Lung (tissue), 12 donors: ENCODE data around the gene KCNIP4. TPM values are rescaled to one million over a fixed set of nuclear protein-coding genes. Genes with fewer than 3 reads are reported as not detected.

ENCODE experiments used
- ATAC-seq: fragments of 200-7000 bp; cut with Tn5 transposase; one replicate; pipeline ENCODE4 v1.9.1; 2020; ENCODE audit warnings: moderate number of reproducible peaks; ENCODE audit not compliant: insufficient read depth, low FRiP score
- DNase-seq, 3 donors: peaks; one replicate each; pipeline ENCODE4 v3.0.0-alpha.2; 2013 to 2017
- H3K27ac ChIP-seq, 2 donors: one replicate each; pipeline ENCODE4 v1.5.1; 2013; ENCODE audit warnings: mild to moderate bottlenecking in 2 of 2, moderate library complexity in 2 of 2, control low read depth in 1 of 2, inconsistent platforms in 1 of 2, low read depth in 1 of 2, low read length in 1 of 2
- H3K27me3 ChIP-seq, 3 donors: one replicate each; pipeline ENCODE4 v1.5.1; 2013; ENCODE audit warnings: low read length in 2 of 3; ENCODE audit not compliant: control insufficient read depth in 3 of 3, insufficient read depth in 3 of 3
- H3K36me3 ChIP-seq, 4 donors: one replicate each; pipeline ENCODE4 v1.5.1; 2013; ENCODE audit warnings: low read length in 4 of 4, mild to moderate bottlenecking in 1 of 4, moderate library complexity in 1 of 4; ENCODE audit not compliant: control insufficient read depth in 4 of 4, insufficient read depth in 4 of 4
- H3K4me1 ChIP-seq, 5 donors: one replicate each; pipeline ENCODE4 v1.5.1; 2013; ENCODE audit warnings: low read length in 5 of 5, mild to moderate bottlenecking in 2 of 5, moderate library complexity in 1 of 5; ENCODE audit not compliant: control insufficient read depth in 5 of 5, insufficient read depth in 5 of 5
- H3K4me3 ChIP-seq: one replicate; pipeline ENCODE4 v1.5.1; 2013; ENCODE audit warnings: mild to moderate bottlenecking, control low read depth, moderate library complexity
- H3K9ac ChIP-seq, 2 donors: one replicate each; pipeline ENCODE4 v1.5.1; 2013; ENCODE audit warnings: low read length in 2 of 2, control low read depth in 1 of 2; ENCODE audit not compliant: insufficient read depth in 1 of 2
- H3K9me3 ChIP-seq, 4 donors: one replicate each; pipeline ENCODE4 v1.5.1; 2013; ENCODE audit warnings: low read length in 3 of 4, mild to moderate bottlenecking in 1 of 4, moderate library complexity in 1 of 4; ENCODE audit not compliant: control insufficient read depth in 4 of 4, insufficient read depth in 3 of 4
- WGBS, 2 donors: extraction: QIAGEN DNeasy Blood & Tissue Kit; methylation state at CpG; one replicate each; pipeline ENCODE4 v1.1.7; 2013; 5-methylcytosine and 5-hydroxymethylcytosine counted together
- polyA plus RNA-seq, 2 donors: library from polyadenylated mRNA; stranded (reverse); fragments of 200-250 nt; gene quantifications; one replicate each; pipeline ENCODE4 v1.2.1, GENCODE V29; 2013
- total RNA-seq, 2 donors: library from RNA; depleted of rRNA in 1 of 2; stranded (reverse); fragments of >200 nt in 1 of 2; gene quantifications; one replicate each; pipeline ENCODE4 v1.2.1, GENCODE V29; 2014 to 2021
- TF ChIP-seq, protein P1 (sequence below): IDR thresholded peaks from 2 replicates; pipeline ENCODE4 v1.5.1; 2012; ENCODE audit warnings: mild to moderate bottlenecking; ENCODE audit errors: control extremely low read depth, extremely low read depth
- donor health status: control.
- donor health status: control.
- donor health status: Bipolar disorder and iron deficiency.
- donor health status: healthy.
- donor health status: DM: yes; HTN: yes; CAD: no.

The KCNIP4 gene
- total and polyA plus RNA-seq, 4 donors = 0.11 TPM; not detected in 3

DNA sequence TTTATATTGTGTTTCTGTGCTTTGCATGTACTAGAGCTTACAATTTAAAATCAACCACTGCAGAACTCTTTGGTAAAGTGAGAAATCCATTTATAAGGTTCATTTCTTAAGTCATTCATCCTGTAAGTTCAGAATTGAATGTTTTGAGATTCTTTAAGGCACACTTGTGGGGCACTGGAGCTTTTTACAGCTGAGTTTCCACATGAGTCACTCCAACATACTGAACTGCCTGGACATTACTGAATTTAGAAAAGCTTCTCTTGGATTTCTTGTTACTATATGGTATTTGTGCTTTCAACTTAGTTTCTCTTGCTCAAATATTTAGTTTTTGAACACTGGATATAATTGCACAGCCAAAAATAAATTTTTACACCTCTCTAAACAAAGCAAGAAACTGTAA lies 1022.0 kb downstream of the KCNIP4 start:
- no peak overlapping the region for H3K4me3 ChIP-seq
- no peaks in the 10 kb centered on the region for H3K27me3 ChIP-seq
- ATAC-seq = no peak
- no peaks in the 10 kb centered on the region for H3K9me3 ChIP-seq
- H3K36me3 ChIP-seq = no peaks in the 10 kb centered on the region
- H3K9ac ChIP-seq = no peak overlapping the region
- DNase-seq = no peak
- H3K27ac ChIP-seq = no peak overlapping the region
- H3K4me1 ChIP-seq = no peaks in the 10 kb centered on the region
- TF ChIP-seq, protein P1, sequence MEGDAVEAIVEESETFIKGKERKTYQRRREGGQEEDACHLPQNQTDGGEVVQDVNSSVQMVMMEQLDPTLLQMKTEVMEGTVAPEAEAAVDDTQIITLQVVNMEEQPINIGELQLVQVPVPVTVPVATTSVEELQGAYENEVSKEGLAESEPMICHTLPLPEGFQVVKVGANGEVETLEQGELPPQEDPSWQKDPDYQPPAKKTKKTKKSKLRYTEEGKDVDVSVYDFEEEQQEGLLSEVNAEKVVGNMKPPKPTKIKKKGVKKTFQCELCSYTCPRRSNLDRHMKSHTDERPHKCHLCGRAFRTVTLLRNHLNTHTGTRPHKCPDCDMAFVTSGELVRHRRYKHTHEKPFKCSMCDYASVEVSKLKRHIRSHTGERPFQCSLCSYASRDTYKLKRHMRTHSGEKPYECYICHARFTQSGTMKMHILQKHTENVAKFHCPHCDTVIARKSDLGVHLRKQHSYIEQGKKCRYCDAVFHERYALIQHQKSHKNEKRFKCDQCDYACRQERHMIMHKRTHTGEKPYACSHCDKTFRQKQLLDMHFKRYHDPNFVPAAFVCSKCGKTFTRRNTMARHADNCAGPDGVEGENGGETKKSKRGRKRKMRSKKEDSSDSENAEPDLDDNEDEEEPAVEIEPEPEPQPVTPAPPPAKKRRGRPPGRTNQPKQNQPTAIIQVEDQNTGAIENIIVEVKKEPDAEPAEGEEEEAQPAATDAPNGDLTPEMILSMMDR = no peak

DNA sequence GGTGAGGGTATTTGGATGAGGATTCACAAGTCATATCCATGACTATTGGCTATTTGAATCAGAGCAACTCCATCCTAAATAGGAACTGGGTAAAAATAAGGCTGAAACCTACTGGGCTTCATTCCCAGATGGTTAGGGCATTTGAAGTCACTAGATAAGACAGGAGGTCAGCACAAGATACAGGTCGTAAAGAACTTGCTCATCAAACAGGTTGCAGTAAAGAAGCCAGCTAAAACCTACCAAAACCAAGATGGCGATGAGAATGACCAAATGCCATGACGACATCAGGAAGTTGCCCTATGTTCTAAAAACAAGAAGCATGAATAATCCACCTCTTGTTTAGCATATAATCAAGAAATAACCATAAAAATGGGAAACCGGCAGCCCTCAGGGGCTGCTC lies 1023.4 kb downstream of the KCNIP4 start:
- Histone ChIP-seq H3K27me3 (no peaks in the 10 kb centered on the region), H3K36me3 (no peaks in the 10 kb centered on the region), H3K4me3 (no peak overlapping the region), H3K9me3 (no peaks in the 10 kb centered on the region), H3K9ac (no peak overlapping the region), H3K27ac (no peak overlapping the region), H3K4me1 (no peaks in the 10 kb centered on the region)
- WGBS, 2 donors = 79 to 85% methylated on average over 4 of the region's 4 CpGs
- ATAC-seq (no peak), DNase-seq (no peak)
- TF ChIP-seq, protein P1 = no peak

DNA sequence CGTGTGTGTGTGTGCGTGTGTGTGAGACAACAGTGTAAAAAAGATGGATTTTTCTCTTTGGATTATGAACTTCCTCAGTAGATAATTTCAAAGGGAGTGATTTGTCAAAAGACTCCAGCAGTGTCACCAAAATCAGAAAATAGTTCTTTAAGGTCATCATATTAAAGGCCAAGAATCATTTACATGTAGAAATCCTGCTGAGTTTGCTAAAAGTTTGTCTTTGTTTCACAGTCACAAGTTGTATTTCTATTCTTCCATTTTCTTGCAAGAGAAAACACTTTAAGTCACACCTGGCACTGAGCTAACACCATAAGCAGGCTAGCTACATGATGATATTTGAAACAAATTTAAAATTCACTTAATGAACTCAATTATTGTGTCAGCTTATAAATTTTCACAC lies 1025.6 kb downstream of the KCNIP4 start:
- Histone ChIP-seq H3K4me3 (no peak overlapping the region), H3K9ac (no peak overlapping the region), H3K9me3 (no peaks in the 10 kb centered on the region), H3K4me1 (no peaks in the 10 kb centered on the region), H3K27ac (no peak overlapping the region), H3K27me3 (no peaks in the 10 kb centered on the region), H3K36me3 (no peaks in the 10 kb centered on the region)
- no peak for DNase-seq
- ATAC-seq = no peak
- TF ChIP-seq, protein P1 = no peak
- WGBS, 2 donors = 78 to 92% methylated on average over 2 of the region's 2 CpGs

DNA sequence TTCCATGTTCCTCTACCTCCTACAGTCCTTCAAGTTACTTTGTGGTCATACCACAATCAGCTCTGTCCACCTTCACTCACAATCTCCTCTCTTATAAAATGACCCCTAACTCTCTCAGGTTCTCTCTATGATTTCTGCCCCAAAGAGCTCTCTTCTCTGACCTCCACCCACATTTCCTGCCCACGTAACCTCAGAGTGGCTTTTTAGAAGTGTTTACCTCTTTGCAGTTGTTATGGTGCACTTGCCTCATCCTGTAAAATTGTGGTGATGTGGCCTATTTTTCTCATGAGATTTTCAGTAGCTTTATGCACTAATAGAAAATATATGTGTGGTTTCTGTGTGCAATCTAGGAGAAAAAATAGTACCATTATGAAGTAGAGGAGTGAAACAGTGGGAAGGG lies 1032.5 kb downstream of the KCNIP4 start:
- TF ChIP-seq, protein P1 = no peak
- ATAC-seq (no peak), DNase-seq (no peak)
- Histone ChIP-seq H3K36me3 (no peaks in the 10 kb centered on the region), H3K4me3 (no peak overlapping the region), H3K27me3 (no peaks in the 10 kb centered on the region), H3K9ac (no peak overlapping the region), H3K27ac (no peak overlapping the region), H3K4me1 (no peaks in the 10 kb centered on the region), H3K9me3 (no peaks in the 10 kb centered on the region)
- 27 to 36% methylated on average over 1 of the region's 1 CpG for WGBS, 2 donors
